Measurements from ENCODE around the gene TXN2.

Gene TXN2

GRCh38 chr22:36467042-36467810 is 14.2 kb downstream of the TXN2 start:
- no peak overlapping the region for H3K4me3 ChIP-seq (replicated peaks; ENCODE audit: insufficient read depth, low read length)
- H3K27me3 ChIP-seq (ENCODE audit: insufficient read depth, poor library complexity, severe bottlenecking): no peaks in the 10 kb centered on the region
- TF ChIP-seq SPI1 (IDR thresholded peaks at IDR 0.05; ENCODE audit: borderline replicate concordance, low read depth) (no peak), GABPA (IDR thresholded peaks at IDR 0.05; ENCODE audit: low read depth) (no peak), POLR2AphosphoS5 (IDR thresholded peaks at IDR 0.05; ENCODE audit: low read depth) (no peak), CTCF (IDR thresholded peaks at IDR 0.05; ENCODE audit: insufficient read depth, low read length) (no peak)
- TF ChIP-seq, protein P1, sequence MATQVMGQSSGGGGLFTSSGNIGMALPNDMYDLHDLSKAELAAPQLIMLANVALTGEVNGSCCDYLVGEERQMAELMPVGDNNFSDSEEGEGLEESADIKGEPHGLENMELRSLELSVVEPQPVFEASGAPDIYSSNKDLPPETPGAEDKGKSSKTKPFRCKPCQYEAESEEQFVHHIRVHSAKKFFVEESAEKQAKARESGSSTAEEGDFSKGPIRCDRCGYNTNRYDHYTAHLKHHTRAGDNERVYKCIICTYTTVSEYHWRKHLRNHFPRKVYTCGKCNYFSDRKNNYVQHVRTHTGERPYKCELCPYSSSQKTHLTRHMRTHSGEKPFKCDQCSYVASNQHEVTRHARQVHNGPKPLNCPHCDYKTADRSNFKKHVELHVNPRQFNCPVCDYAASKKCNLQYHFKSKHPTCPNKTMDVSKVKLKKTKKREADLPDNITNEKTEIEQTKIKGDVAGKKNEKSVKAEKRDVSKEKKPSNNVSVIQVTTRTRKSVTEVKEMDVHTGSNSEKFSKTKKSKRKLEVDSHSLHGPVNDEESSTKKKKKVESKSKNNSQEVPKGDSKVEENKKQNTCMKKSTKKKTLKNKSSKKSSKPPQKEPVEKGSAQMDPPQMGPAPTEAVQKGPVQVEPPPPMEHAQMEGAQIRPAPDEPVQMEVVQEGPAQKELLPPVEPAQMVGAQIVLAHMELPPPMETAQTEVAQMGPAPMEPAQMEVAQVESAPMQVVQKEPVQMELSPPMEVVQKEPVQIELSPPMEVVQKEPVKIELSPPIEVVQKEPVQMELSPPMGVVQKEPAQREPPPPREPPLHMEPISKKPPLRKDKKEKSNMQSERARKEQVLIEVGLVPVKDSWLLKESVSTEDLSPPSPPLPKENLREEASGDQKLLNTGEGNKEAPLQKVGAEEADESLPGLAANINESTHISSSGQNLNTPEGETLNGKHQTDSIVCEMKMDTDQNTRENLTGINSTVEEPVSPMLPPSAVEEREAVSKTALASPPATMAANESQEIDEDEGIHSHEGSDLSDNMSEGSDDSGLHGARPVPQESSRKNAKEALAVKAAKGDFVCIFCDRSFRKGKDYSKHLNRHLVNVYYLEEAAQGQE (IDR thresholded peaks at IDR 0.05; ENCODE audit: insufficient replicate concordance, low read depth): no peak
- DNase-seq (ENCODE audit: low read depth in 1 of 2, low spot score in 1 of 2): no peak
- H3K27ac ChIP-seq (replicated peaks): peak overlapping the region; percentile 58

GRCh38 chr22:36466258-36466657 is 15.2 kb downstream of the TXN2 start:
- H3K27ac ChIP-seq (replicated peaks): no peak overlapping the region
- H3K27me3 ChIP-seq (ENCODE audit: insufficient read depth, poor library complexity, severe bottlenecking): no peaks in the 10 kb centered on the region
- TF ChIP-seq CTCF (IDR thresholded peaks at IDR 0.05; ENCODE audit: insufficient read depth, low read length) (no peak), POLR2AphosphoS5 (IDR thresholded peaks at IDR 0.05; ENCODE audit: low read depth) (no peak; the same call in none of the 2 replicates), GABPA (IDR thresholded peaks at IDR 0.05; ENCODE audit: low read depth) (no peak), SPI1 (IDR thresholded peaks at IDR 0.05; ENCODE audit: borderline replicate concordance, low read depth) (no peak)
- TF ChIP-seq, protein P1 (IDR thresholded peaks at IDR 0.05; ENCODE audit: insufficient replicate concordance, low read depth): no peak
- H3K4me3 ChIP-seq (replicated peaks; ENCODE audit: insufficient read depth, low read length): no peak overlapping the region
- no peak for DNase-seq (ENCODE audit: low read depth in 1 of 2, low spot score in 1 of 2)

GRCh38 chr22:36465232-36466021 is 16.0 kb downstream of the TXN2 start:
- H3K4me3 ChIP-seq (replicated peaks; ENCODE audit: insufficient read depth, low read length): no peak overlapping the region
- H3K27me3 ChIP-seq (ENCODE audit: insufficient read depth, poor library complexity, severe bottlenecking): no peaks in the 10 kb centered on the region
- H3K27ac ChIP-seq (replicated peaks): no peak overlapping the region
- no peak for TF ChIP-seq CTCF (IDR thresholded peaks at IDR 0.05; ENCODE audit: insufficient read depth, low read length)
- peak; percentile 29 for TF ChIP-seq POLR2AphosphoS5 (IDR thresholded peaks at IDR 0.05; ENCODE audit: low read depth)
- no peak for TF ChIP-seq GABPA (IDR thresholded peaks at IDR 0.05; ENCODE audit: low read depth)
- DNase-seq (ENCODE audit: low read depth in 1 of 2, low spot score in 1 of 2): no peak

Data from HL-60 (cell line).